Right atrium auricular region (tissue), 2 donors: ENCODE results near the gene HDGF. TPM values are rescaled to one million over a fixed set of nuclear protein-coding genes. Genes with fewer than 3 reads are reported as not detected.
"Not testable (repeated sequence)": the region's sequence is repeated elsewhere in the genome, so short reads cannot be mapped to it uniquely, and the experiment has no call there.

Experiments used
- DNase-seq: peaks from one replicate; pipeline ENCODE4 v3.0.0-alpha.2; 2019; ENCODE audit warnings: low spot score
- H3K27ac ChIP-seq, 2 donors: fragments of 200-600 bp; sonication (generic); 1 replicate in 1 of 2; 2 replicates in 1 of 2; pipeline ENCODE4 v1.5.1; 2016 to 2019
- H3K27me3 ChIP-seq, 2 donors: fragments of 200-600 bp; sonication (generic); one replicate each; pipeline versions ENCODE4 v1.5.1 to v1.6.0; 2017 to 2019
- H3K36me3 ChIP-seq: fragments of 200-600 bp; sonication (generic); one replicate; pipeline ENCODE4 v1.5.1; 2016
- H3K4me1 ChIP-seq, 2 donors: fragments of 200-600 bp; sonication (generic); one replicate each; pipeline versions ENCODE4 v1.5.1 to v1.6.0; 2017 to 2019
- H3K4me3 ChIP-seq, 2 donors: fragments of 200-600 bp; sonication (generic); 1 replicate in 1 of 2; 2 replicates in 1 of 2; pipeline ENCODE4 v1.5.1; 2017 to 2019; ENCODE audit warnings: mild to moderate bottlenecking in 1 of 2, moderate library complexity in 1 of 2
- H3K9me3 ChIP-seq, 2 donors: fragments of 200-600 bp; sonication (generic); one replicate each; pipeline ENCODE4 v1.5.1; 2019
- total RNA-seq, 2 donors: library from RNA; depleted of rRNA; stranded (reverse); fragments of >200 nt; gene quantifications; one replicate each; pipeline ENCODE4 v1.1.0, GENCODE V29; 2016
- TF ChIP-seq, protein P1 (sequence below), 2 donors: fragments of 200-600 bp; sonication (generic); IDR thresholded peaks; one replicate each; pipeline ENCODE4 v1.5.1; 2019; ENCODE audit warnings: antibody characterized with exemption in 2 of 2

The HDGF gene
- total RNA-seq, 2 donors from 2014 or later: 110 to 137 TPM

DNA sequence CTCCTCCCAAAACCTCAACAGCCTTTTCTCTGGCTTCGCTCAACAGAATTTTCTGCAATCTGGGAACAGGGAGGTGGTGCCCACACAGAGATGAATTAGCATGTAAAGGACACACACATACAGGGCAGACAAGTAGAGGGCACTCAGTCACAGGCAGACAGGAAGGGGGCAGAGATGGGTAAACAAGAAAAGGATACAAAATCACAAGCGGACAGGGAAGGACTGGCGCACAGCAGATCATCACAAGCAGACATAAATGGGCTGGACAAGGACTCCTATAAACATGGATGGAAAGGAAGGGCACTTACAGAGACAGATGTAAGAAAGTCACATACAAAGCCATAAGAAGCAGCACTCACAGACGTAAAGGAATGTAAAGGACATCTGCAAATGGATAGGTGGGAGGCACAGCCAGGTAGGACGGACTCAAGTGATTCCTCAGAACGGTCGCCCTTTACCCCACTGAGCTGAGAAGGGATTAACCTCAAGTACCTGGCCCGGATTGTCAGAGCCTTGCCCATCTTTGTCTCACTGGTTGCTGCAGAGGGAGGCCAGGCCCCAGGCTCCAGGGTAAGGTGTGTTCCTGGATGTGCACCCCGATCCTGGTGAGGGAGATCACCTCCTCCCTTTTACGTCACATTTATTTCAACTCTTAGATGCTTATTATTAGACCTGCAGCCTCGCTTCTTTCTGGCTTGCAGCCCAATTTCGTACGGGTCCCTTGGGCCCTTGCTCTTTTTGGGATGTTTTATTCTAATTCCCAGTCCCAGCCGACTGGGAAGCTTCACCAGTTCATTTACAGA, 15.0 kb upstream of the HDGF start:
- H3K9me3 ChIP-seq: no peaks in the 10 kb centered on the region
- TF ChIP-seq, protein P1, sequence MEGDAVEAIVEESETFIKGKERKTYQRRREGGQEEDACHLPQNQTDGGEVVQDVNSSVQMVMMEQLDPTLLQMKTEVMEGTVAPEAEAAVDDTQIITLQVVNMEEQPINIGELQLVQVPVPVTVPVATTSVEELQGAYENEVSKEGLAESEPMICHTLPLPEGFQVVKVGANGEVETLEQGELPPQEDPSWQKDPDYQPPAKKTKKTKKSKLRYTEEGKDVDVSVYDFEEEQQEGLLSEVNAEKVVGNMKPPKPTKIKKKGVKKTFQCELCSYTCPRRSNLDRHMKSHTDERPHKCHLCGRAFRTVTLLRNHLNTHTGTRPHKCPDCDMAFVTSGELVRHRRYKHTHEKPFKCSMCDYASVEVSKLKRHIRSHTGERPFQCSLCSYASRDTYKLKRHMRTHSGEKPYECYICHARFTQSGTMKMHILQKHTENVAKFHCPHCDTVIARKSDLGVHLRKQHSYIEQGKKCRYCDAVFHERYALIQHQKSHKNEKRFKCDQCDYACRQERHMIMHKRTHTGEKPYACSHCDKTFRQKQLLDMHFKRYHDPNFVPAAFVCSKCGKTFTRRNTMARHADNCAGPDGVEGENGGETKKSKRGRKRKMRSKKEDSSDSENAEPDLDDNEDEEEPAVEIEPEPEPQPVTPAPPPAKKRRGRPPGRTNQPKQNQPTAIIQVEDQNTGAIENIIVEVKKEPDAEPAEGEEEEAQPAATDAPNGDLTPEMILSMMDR (IDR thresholded peaks at IDR 0.05): no peak
- peaks cover 0 to 47% of the 10 kb centered on the region in 2 donors for H3K4me1 ChIP-seq
- peak overlapping the region; percentile 92 to 94 for H3K27ac ChIP-seq
- H3K27me3 ChIP-seq: no peaks in the 10 kb centered on the region
- DNase-seq: no peak
- H3K36me3 ChIP-seq: peaks cover 7% of the 10 kb centered on the region
- H3K4me3 ChIP-seq: peak overlapping the region; percentile 47 to 88

DNA sequence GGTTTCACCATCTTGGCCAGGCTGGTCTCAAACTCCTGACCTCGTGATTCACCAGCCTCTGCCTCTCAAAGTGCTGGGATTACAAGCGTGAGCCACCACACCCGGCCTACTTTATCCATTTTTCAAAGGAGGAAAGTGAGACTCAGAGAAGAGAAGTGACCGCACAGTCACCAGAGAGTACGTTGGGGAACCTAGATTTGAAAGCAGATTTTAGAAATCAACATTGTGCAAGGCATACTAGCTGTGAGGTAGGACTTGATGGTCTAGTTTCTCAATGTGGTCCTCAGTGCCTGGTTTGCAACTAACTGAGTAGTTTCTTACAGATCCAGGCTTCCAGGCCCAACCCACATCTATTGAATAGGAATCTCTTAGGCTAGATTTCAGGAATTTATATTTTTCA, 14.2 kb upstream of the HDGF start:
- TF ChIP-seq, protein P1 (IDR thresholded peaks at IDR 0.05): no peak
- Histone ChIP-seq H3K9me3 (no peaks in the 10 kb centered on the region), H3K4me3 (no peak overlapping the region), H3K27me3 (no peaks in the 10 kb centered on the region), H3K27ac (peak overlapping the region; percentile 92 to 94), H3K36me3 (peaks cover 4% of the 10 kb centered on the region), H3K4me1 (peaks cover 0 to 40% of the 10 kb centered on the region in 2 donors)
- no peak for DNase-seq

- not testable (repeated sequence) for H3K27me3 ChIP-seq, H3K9me3 ChIP-seq, DNase-seq, H3K4me3 ChIP-seq, H3K36me3 ChIP-seq, H3K27ac ChIP-seq
- H3K4me1 ChIP-seq: peaks cover 0 to 35% of the 10 kb centered on the region in 2 donors
Observed at GRCh38 chr1:156765136-156765535, 13.7 kb upstream of the HDGF start.

DNA sequence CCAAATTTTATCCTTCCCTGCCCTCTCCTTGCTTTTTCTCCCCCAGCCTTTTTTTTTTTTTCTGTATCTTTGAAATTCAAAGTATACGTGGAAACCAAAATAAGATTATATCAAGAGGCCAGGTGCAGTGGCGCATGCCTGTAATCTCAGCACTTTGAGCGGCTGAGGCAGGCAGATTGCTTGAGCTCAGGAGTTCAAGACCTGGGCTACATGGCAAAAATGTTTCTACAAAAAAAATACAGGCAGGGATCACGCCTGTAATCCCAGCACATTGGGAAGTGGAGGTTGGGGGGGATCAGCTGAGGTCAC, 9.3 kb upstream of the HDGF start:
- no peak overlapping the region for H3K4me3 ChIP-seq
- no peaks in the 10 kb centered on the region for H3K27me3 ChIP-seq
- H3K27ac ChIP-seq: no peak overlapping the region
- H3K9me3 ChIP-seq: no peaks in the 10 kb centered on the region
- no peaks in the 10 kb centered on the region for H3K36me3 ChIP-seq
- TF ChIP-seq, protein P1 (IDR thresholded peaks at IDR 0.05): no peak
- H3K4me1 ChIP-seq: peaks cover 0 to 2% of the 10 kb centered on the region in 2 donors
- no peak for DNase-seq

- no peaks in the 10 kb centered on the region for H3K9me3 ChIP-seq
- H3K4me3 ChIP-seq: no peak overlapping the region
- DNase-seq: no peak
- no peaks in the 10 kb centered on the region for H3K4me1 ChIP-seq
- H3K36me3 ChIP-seq: no peaks in the 10 kb centered on the region
- H3K27me3 ChIP-seq: no peaks in the 10 kb centered on the region
- H3K27ac ChIP-seq: no peak overlapping the region
- TF ChIP-seq, protein P1 (IDR thresholded peaks at IDR 0.05): no peak
Observed at GRCh38 chr1:156760092-156760795, 8.8 kb upstream of the HDGF start.

DNA sequence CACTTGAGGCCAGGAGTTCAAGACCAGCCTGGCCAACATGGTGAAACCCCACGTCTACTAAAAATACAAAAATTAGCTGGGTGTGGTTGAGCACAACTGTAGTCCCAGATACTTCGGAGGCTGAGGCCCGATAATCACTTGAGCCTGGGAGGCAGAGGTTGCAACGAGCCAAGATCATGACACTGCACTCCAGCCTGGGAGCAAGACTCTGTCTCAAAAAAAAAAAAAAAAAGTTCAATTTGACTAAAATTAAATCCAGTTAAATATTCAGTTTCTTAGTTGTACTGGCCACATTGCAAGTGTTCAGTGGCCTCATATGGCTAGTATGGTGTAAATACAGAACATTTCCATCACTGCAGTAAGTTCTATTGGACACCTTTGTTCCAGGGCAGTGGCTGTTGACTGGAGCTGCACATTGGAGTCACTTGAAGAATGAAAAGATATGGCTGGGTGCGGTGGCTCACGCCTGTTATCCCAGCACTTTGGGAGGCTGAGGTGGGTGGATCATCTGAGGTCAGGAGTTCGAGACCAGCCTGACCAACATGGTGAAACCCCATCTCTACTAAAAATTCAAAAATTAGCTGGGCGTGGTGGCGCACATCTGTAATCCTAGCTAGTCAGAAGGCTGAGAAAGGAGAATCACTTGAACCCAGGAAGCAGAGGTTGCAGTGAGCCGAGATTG, 6.2 kb upstream of the HDGF start:
- H3K9me3 ChIP-seq, H3K36me3 ChIP-seq, H3K4me3 ChIP-seq, DNase-seq, H3K4me1 ChIP-seq, H3K27ac ChIP-seq, H3K27me3 ChIP-seq: not testable (repeated sequence)
